NCI-H2171 (cell line): ENCODE results near the gene BEGAIN.

ENCODE experiments used
- DNase-seq: peaks from one replicate; lab custom pipeline; 2025; lab: John Stamatoyannopoulos, UW

Gene BEGAIN, protein sequence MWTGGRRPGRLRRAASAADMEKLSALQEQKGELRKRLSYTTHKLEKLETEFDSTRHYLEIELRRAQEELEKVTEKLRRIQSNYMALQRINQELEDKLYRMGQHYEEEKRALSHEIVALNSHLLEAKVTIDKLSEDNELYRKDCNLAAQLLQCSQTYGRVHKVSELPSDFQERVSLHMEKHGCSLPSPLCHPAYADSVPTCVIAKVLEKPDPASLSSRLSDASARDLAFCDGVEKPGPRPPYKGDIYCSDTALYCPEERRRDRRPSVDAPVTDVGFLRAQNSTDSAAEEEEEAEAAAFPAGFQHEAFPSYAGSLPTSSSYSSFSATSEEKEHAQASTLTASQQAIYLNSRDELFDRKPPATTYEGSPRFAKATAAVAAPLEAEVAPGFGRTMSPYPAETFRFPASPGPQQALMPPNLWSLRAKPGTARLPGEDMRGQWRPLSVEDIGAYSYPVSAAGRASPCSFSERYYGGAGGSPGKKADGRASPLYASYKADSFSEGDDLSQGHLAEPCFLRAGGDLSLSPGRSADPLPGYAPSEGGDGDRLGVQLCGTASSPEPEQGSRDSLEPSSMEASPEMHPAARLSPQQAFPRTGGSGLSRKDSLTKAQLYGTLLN

DNA sequence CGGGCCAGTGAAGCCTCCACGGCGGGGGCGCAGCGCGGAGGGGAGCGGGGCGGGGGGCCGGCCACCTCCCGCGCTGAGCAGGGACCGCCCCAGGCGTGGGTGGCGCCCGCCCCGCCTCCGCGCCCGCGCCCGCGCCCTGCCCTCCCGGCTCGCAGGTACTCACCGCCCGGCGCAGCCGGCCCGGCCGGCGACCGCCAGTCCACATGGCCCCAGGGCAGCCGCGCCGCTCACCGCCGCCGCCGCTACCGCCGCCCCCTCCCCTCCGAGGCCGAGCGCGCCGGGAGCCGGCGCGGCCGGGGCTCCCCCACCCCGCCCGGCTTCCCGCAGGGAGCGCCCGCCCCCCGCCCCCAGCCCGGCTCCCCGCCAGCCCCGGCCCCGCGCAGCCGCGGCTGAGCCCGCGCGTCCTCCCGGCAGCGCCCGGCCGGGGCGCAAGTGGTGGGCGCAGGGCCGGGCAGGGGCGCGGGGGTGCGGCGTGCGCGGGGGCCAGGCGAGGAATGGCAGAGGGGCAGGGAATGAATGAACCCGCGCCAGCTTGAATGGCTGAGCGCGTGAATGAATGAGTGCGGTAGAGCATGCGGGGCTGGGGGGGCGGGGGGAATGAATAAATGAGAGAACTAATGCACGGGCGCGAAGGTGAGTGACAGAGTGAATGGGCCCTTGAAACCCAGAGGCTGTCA is at the start of gene BEGAIN:
BEGAIN (minus strand) TSS at position 332 of the 677 bp plus-strand sequence; CDS start at position 205, 127 bp downstream.
- peak; percentile 80 for DNase-seq

DNA sequence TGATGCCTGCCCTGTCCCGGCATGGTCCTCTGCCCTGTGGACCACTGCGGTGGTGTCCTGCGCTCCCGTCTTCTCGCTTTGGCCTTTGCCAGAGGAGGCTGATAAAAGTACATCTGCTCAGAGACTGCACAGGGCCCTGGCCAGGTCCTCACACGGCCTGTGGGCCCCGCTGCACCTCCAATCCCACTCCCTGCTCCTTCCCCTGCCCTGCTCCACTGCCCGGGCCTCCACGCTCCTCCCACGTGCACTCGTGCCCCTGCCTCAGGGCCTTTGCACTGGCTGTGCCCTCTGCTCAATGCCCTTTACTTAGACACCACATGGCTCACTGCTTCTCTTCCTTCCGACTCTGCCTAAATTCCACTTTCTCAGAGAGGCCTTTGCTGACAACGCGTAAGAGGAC is 49.3 kb upstream of the BEGAIN start:
- no peak for DNase-seq

DNA sequence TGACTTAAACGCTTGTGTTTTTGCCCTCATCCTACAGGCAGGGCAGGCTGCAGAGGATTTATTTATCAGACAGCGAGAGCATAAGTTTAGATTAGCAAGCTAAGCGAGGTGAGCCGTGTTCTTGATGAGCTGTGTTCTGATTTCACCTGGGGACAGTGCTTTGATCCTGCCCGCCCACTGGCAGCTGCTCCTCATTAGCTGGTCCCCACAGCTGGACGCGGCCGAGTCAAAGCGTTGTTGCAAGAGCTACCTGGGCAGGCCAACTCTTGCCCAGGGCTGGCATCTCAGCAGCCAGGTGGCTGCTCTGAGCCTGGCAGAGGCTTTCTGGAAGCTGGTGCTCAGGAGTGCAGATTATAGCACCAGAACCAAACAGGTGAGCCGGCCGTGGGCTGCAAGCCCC is 46.8 kb upstream of the BEGAIN start:
- DNase-seq, result peak; percentile 57

DNA sequence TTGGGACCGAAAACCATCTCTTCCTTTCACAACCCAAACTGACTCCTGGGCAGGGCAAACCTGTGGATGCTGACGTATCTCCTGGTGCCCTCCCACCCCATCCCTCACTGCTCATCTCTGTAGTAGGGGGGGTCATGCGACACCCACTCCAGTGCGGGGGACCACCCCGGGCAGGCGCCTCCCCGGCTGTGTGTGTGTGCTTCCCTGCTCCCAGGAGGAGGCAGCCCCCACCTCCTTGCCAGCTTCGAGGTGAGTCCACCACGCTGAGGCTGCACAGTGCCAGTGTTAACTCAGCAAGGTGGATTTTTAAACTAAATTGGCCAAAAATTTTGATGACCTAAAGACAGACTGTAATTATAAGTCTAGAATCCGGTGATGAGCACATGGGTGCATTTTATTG is 46.2 kb upstream of the BEGAIN start:
- no peak for DNase-seq

DNA sequence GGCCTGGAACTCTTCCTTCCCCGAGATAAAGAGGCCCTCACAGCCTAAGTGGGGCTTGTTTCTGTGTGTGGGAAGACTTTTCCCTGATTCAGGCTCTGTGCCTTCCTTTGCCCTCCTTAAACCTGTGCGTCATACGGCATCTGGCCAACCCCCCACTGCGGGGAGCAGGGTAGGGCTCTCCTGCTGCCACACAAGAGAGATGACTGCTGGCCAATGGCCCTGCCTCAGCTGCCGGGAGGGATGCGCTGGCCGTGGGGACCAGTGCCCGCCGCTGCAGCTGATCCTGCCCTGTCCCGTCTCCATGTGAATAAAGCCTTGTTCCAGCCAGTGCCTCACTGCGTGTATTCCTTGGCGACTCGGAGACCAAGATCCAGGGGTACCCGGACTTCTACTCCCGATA is 42.5 kb upstream of the BEGAIN start:
- DNase-seq, result no peak

DNA sequence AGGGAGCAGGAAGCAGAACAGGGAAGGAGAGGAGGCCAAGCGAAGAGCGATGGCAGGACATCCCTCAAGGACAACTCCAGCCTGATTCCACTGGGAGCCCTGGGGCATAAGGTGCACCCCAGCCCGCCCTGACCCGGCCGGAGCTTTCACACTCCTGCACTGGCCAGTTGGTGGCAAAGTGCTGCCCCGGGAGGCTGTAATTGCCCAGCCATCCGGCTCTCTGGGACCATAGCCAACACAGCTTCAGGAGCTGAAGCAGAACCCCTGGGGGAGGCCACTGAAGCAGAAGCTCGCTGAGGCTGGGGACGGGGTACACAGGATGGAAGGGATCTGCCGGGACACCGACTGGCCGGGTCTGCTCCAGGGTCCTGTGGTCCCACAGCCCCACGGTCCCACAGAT is 41.9 kb upstream of the BEGAIN start:
- no peak for DNase-seq

DNA sequence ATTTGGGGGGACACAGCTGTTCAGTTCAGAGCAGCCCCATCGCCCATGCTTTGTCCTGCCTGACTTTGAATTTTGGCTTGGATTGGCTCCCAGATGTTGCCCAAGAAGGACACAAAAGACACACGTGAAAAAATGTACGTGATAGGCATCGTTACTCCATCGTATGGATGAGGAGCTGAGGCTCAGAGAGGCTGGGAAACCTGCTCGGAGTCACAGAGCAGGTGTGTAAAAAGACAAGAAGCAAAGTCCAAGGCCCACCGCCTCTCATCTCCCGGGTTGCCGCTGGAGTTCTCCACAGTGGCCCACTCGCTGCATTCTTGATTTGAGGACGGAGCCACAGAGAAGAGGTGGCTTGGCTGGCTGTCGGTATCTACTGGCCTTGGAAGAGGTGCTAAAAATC is 41.0 kb upstream of the BEGAIN start:
- DNase-seq, result no peak

DNA sequence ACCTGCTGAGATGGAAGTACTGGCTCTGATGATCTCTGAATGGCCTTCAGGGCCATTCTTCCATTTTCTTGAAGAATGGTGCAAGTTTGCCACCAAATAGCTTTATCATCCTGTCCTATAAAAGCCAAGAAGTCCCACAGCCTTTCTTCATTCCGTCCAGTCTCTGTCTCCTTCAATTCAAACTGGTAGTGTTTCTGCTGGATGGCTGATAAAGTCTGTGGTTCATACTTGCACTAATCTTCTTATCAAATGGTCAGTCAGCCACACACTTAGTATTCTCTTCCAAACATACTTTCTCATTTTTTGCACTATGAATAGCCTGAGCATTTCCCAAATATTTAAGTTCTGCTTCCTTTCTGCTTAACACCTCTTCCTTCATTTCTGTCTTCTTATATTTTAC is 39.4 kb upstream of the BEGAIN start:
- DNase-seq, result no peak

DNA sequence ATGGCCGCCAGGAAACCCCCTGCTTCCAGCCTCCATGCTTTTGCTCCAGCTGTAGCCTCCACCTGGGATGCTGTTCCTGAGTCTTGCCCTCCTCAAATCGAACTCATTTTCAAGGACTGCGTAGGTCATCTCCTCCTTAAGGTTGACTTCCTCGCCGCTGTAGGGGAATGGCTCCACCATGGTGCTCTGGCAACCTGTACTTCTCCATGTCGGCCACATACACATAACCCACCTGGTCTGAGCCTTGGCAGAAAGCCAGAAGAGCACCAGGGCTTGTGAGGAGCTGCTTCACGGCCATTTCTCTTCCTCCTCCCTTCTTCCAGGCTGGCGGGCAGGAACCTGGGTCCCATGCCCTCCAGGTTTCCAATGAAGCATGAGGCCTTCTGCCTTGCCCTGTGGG is 36.7 kb upstream of the BEGAIN start:
- no peak for DNase-seq

DNA sequence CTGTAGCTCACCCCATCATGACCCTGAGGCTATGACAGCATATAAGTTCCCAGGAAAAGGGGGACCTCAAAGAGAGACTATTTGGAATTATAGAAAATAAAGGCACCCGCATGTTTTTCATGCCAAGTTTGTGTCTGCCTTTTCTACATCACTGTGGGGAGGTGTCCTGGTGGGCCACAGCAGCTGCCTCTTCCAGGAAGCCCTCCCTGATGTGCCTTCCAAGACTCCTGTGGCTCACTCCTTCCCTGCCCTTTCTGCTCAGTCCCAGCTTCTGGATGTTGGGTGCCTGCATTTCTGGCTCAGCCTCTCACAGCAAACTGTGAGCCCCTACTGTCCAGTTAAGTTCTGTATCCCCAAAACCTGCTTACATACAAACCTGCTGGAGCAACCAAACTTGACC is 36.3 kb upstream of the BEGAIN start:
- DNase-seq, result no peak

DNA sequence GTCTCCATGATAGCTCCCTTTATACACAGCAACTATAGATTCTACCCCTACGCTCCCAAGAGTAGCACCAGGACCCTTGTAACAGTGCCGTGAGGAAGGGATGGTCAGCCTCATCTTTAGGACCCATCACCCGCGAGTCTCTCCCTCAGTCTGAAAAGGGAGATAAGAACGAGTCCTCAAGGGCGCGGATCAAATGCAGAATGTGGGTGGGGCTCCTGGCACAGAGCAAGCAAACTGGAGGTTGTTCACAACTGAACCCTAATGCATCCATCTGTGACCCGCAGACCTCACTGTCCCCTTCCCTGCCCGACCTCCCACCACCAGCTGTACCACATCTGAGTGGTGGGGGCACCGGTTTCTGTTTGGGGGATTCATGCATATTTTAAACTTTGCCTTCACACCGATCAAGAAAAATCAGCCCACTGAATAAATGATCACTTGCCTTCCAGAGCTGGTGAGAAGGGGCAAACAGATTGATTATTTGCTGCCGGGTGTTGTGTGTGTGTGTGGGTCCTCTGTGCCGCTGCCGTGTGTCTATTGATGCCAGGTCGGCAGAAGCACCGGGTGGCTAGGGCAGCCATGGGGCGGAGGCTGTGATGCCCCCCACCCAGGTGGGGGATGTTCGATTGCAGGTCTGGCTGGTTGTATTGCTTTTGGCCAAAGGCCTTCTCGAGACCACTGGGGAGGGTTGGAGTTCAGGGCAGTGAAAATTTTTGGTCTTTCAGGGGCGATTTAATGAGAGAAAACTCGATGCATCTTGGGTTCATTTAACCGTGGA is 35.7 kb upstream of the BEGAIN start:
- DNase-seq, result no peak

DNA sequence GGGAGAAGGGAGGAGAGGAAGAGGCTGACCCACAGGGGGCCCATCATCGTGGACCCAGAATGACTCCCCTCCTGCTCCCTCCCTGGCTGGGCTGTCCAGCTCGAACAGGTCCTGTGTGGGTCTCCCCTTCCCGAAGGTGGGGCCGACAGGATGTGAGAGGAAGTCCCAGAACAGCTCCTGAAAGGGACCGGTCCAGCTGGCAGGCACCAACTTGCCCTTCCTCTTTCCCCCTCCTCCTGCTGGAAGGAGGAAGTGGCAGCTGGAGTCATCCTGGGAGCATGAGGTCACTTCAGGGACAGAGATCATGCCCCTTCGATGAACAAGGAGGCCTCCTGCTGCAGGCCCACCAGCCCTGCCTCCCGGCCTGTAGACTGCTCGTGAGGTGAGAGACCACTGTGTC is 35.0 kb upstream of the BEGAIN start:
- no peak for DNase-seq

DNA sequence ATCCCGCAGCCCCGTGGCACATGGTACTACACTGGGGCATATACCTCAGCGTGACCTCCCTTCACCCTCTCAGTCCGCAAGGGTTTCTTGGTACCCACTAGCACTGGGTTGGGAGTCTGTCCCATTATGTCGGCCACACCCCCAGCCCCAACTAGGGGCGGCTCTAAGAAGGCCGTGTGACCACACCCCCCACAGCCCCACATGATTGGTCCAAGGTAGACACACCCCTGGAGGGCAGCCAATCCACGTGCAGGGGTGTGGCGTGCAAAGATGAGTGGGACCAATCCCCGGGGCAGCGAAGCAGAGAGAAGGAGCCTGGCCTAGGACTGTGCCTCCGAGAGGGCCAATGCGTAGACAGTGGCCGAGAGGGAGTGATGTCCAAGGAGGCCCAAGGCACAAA is 34.6 kb upstream of the BEGAIN start:
- no peak for DNase-seq

DNA sequence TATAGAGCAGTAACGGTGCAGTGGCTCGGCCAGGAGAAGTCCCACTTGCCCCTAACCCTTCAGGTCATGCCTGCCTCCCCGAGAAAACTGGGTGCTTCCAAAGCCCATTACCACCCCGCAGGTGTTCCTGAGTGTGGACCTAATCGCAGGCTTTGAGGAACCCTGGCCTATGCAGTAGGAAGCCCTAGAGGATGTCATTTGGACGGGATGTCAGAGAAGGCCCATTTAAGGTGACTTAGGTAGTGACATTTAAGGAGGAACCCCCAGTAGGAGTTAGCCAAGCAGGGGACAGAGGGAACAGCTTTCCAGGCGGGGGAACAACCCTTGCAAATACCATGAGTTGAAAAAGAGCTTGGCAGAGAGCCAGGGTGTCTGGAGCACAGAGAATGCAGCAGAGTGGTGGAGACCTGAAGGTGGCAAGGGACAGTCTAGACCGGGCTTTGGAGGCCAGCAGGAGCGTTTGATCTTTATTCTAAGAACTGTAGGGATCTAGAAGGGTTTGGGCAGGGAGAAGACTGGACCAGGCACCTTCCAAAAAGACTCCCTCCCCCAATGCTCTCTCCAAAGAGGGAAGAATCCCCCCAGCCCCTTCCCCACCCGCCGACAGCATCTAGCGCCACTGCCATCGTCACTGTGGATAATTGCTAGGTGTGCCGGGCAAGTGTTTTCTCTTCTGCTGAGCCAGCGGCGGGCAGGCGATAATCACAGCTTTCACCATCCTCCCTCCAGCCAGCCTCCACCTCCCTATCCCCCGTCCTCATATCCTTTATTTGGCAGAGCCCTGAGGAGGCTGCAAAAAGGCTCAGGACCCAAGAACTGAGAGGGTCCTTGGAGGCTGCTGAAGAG is 33.3 kb upstream of the BEGAIN start:
- peak; percentile 40 for DNase-seq

DNA sequence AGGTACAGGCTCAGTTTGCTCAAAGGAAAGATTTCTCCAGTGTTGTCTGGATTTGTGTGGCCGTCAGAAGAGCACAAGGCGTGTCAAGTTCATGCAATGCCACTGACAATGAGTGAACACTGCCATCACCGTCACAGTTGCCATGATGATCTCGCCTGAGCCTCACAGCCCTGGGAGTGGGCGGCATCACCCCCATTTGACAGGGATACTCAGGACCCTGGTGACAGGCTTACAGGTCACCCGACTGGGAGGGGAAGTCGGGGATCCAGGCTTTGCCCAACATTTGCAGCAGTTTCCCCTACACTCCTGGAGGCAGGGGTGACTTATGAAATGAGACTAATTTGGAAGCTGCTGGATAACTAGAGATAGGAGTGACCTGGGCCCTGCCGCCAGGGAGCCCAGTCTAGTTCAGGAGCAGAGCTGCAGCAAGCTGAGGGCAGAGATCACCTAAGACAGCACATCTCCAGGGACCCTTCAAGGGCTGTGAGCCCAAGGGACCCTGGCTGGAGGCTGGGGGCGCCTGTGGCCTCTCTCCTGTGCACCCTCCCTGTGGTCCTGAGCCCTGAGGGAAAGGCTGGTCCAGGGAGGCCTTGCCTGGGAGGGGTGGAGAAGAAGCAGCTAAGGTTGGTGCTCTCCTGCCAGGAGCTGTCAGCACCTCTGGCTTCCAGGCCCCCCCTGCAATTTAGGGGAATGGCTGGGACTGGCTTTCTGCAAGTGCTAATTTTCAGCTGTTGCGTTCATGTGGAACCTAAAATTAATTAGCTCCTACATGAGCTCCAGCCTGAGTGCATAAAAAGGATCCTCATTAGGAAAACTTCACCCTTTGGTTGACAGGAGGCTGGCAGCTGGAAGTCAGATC is 32.4 kb upstream of the BEGAIN start:
- no peak for DNase-seq

DNA sequence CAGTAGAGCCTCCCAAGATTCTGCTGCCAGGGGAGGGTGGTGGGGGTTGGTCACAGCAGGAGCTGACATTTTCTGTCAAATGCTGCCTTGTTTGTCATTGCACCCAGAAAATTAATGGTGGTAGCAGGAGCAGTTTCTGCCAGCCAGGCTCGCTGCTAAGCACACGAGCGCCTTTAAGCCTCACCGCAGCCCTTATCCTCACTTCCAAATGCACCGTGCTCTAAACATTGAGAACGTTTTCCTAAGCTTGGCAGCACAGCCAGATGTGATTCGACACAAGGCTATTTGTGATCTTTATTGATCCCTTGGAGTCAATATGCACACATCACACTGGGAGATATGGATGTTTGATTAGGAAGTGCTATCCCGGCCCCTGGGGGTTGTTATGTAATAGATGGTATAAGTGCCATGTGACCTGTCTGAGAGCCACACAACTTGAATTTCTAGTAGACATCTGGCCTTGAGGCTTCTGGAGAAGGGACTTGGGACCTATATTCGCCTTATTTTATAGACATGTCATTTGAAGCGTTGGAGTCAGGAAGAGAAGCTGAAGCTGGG is 31.6 kb upstream of the BEGAIN start:
- no peak for DNase-seq

DNA sequence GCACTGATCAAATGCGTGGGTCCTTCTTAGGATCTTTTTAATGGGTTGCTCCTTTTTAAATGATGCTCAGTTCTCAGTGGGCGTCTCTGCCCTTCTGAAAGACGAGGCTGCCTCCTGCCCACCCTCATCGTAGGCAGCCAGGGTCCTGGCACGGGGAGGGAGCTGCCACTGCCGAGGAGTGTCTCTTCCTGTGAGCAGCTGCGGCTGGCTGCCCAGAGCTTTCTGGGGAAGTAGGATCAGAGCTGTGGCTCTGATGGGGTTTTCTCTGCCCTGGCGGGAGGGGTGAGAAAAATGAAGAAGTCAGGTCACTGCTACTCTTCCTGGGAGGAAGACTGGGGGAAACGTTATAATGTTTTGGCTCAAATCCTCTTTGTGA is 31.1 kb upstream of the BEGAIN start:
- DNase-seq, result no peak

DNA sequence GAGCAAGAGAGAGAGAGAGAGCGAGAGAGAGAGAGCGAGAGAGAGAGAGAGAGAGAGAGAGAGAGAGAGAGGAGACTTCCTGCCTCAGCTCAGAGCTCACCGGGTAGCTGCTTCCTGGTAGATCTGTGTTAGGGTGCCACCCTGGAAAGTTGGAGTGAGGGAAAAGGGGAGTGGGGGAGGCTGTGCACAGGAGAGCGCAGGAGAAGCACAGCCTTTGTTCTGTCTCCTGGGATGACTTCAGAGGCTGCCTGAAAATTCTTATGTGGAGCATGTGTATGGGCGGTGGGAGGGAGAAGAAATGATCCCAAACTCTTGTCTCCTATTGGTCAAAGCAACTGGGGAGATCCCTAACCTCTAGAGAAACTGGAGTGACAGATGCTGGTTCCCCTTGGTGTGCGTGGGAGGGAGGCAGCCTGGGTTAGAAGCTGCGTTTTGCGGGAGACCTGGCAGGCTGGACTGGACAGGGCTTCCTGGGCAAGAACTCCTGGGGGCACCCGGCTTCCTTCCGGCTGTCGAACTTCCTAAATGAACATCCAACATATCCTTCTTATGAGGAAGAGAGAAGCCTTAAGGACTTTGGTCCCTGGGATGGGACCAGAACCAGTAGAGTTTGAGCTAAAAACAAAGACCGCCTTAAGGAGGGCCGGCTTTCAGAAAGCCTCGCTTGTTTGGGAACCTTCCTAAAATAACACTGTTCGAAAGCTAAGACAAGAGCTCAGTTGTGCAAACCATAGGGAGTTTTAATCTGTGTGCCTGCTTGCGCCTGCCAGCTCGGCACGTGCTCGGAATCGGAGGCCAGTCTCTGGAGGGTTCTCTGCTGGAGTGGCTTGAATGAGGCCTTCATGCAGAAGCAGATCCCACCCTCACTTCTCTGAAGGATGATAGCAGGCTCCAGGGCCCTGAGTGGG is 30.4 kb upstream of the BEGAIN start:
- DNase-seq, result no peak

DNA sequence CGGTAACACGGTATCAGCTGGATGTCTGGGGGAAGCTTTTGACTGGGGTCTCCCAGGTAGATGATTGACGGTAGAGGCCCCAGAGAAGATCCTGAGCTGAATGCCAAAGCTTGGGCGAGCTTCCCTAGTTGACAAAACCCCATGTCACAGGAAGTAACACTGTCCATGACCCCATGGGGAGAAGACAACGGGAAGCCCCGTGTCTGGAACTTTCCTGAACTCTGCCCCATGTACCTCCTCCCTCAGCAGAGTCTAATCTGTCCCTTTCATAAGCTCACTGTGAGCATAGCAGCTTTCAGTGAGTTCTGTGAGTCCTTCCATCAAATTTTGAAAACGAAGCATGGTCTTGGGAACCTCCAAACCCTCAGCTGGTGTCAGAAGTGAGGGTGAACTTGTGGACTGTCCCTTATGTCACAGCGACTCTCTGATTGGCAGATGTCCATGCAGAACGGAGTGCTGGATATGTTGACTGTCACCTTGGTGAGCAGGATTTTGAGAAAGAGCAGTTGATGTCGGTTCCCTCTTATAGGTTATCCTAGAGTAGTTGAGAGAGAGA is 29.7 kb upstream of the BEGAIN start:
- DNase-seq, result no peak
